ENCODE measurements around the gene S100A2. TPM values are rescaled to one million over a fixed set of nuclear protein-coding genes. Genes with fewer than 3 reads are reported as not detected.

Gene S100A2
- total and polyA plus RNA-seq, 2 experiments from 2014 or later = 0.66 to 0.89 TPM

GRCh38 chr1:153569465-153569864, 3.8 kb upstream of the S100A2 start:
- Mint-ChIP-seq H3K27me3 (ENCODE audit: insufficient read depth, low read depth, poor library complexity) (peaks cover 14% of the 10 kb centered on the region), H3K27ac (no peak overlapping the region), H3K4me3 (no peak overlapping the region), H3K4me1 (peaks cover 34% of the 10 kb centered on the region), H3K36me3 (ENCODE audit: low read depth) (no peaks in the 10 kb centered on the region; the same call in 2 of the 3 replicates), H3K9me3 (peaks cover 10% of the 10 kb centered on the region; the same call in 2 of the 3 replicates)
- Histone ChIP-seq H3F3A (replicated peaks; ENCODE audit: low read depth) (peaks cover 6% of the 10 kb centered on the region; the same call in 1 of the 2 replicates), H3K27ac (ENCODE audit: low read depth) (no peak overlapping the region), H2AFZ (no peak overlapping the region), H3K4me3 (no peak overlapping the region), H3K27me3 (ENCODE audit: insufficient read depth) (no peaks in the 10 kb centered on the region), H3K4me2 (no peak overlapping the region), H4K20me1 (replicated peaks; ENCODE audit: insufficient read depth) (no peaks in the 10 kb centered on the region), H3K4me1 (ENCODE audit: insufficient read depth) (peaks cover 18% of the 10 kb centered on the region), H3K36me3 (ENCODE audit: insufficient read depth) (no peaks in the 10 kb centered on the region), H3K9me2 (ENCODE audit: insufficient read depth) (no peaks in the 10 kb centered on the region), H3K79me2 (replicated peaks; ENCODE audit: insufficient read depth) (no peaks in the 10 kb centered on the region)
- ATAC-seq (no peak), DNase-seq (ENCODE audit: low spot score) (no peak)
- TF ChIP-seq EZH2 (IDR thresholded peaks at IDR 0.05; ENCODE audit: low read depth, unreplicated experiment) (no peak), EZH2phosphoT487 (IDR thresholded peaks at IDR 0.05; ENCODE audit: unreplicated experiment) (no peak), ZNF462 (CRISPR knock-in tag; IDR thresholded peaks at IDR 0.05) (no peak), POLR2AphosphoS5 (IDR thresholded peaks at IDR 0.05; ENCODE audit: low read depth) (no peak), ETS1 (IDR thresholded peaks at IDR 0.05) (no peak), ZNF114 (CRISPR knock-in tag; IDR thresholded peaks at IDR 0.05) (no peak), STAT1 (IDR thresholded peaks at IDR 0.05; ENCODE audit: unreplicated experiment) (no peak), NANOG (IDR thresholded peaks at IDR 0.05; ENCODE audit: borderline replicate concordance) (no peak), ZNF331 (CRISPR knock-in tag; IDR thresholded peaks at IDR 0.05; ENCODE audit: low read depth) (no peak), REST (IDR thresholded peaks at IDR 0.05; ENCODE audit: unreplicated experiment) (no peak), JUNB (IDR thresholded peaks at IDR 0.05; ENCODE audit: unreplicated experiment) (no peak), CREB1 (CRISPR knock-in tag; IDR thresholded peaks at IDR 0.05; ENCODE audit: low read depth) (no peak)
- TF ChIP-seq, protein P1, sequence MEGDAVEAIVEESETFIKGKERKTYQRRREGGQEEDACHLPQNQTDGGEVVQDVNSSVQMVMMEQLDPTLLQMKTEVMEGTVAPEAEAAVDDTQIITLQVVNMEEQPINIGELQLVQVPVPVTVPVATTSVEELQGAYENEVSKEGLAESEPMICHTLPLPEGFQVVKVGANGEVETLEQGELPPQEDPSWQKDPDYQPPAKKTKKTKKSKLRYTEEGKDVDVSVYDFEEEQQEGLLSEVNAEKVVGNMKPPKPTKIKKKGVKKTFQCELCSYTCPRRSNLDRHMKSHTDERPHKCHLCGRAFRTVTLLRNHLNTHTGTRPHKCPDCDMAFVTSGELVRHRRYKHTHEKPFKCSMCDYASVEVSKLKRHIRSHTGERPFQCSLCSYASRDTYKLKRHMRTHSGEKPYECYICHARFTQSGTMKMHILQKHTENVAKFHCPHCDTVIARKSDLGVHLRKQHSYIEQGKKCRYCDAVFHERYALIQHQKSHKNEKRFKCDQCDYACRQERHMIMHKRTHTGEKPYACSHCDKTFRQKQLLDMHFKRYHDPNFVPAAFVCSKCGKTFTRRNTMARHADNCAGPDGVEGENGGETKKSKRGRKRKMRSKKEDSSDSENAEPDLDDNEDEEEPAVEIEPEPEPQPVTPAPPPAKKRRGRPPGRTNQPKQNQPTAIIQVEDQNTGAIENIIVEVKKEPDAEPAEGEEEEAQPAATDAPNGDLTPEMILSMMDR (conservative IDR thresholded peaks at IDR 0.05; ENCODE audit: low read depth in 2 of 2) = no peak

All from GM23338 (cell line).